ENCODE results near the gene TRIM31.

Gene TRIM31

GRCh38 chr6:30074331-30075093, 38.4 kb downstream of the TRIM31 start:
- Histone ChIP-seq H2BK15ac (ENCODE audit: low read length) (no peak overlapping the region), H3K23ac (ENCODE audit: low read depth, low read length, poor library complexity) (no peak overlapping the region), H3K27ac (replicated peaks; ENCODE audit: low read length) (no peak overlapping the region), H3K36me3 (replicated peaks in 1 of 2; ENCODE audit: control insufficient read depth in 2 of 2, insufficient read depth in 2 of 2, low read length in 2 of 2) (peaks cover 2 to 8% of the 10 kb centered on the region in 2 donors), H4K8ac (ENCODE audit: low read depth, low read length) (no peak overlapping the region), H3K4me1 (ENCODE audit: control insufficient read depth in 2 of 2, insufficient read depth in 1 of 2, low read depth in 1 of 2, low read length in 2 of 2) (peaks cover 9 to 15% of the 10 kb centered on the region in 2 donors), H3K9me3 (replicated peaks in 1 of 2; ENCODE audit: control insufficient read depth in 2 of 2, insufficient read depth in 1 of 2, low read depth in 1 of 2, low read length in 2 of 2) (peaks cover 0 to 3% of the 10 kb centered on the region in 2 donors), H3K18ac (ENCODE audit: low read length) (peak overlapping the region; percentile 61), H3K4ac (ENCODE audit: low read length) (no peak overlapping the region), H3K27me3 (ENCODE audit: control insufficient read depth in 3 of 3, insufficient read depth in 3 of 3, low read depth in 1 of 3, low read length in 3 of 3) (peaks cover 17 to 80% (median 72%) of the 10 kb centered on the region in 3 experiments), H3K9ac (ENCODE audit: low read depth, low read length, poor library complexity) (peak overlapping the region; percentile 86), H2BK120ac (ENCODE audit: low read depth, low read length) (no peak overlapping the region), H3K79me1 (ENCODE audit: low read depth, low read length) (no peaks in the 10 kb centered on the region), H3K4me3 (ENCODE audit: low read length in 2 of 2) (peak overlapping the region; percentile 34 to 76), H2AFZ (ENCODE audit: low read length) (peak overlapping the region; percentile 96), H4K91ac (ENCODE audit: low read depth, low read length, poor library complexity) (no peak overlapping the region), H2BK12ac (ENCODE audit: low read length) (no peak overlapping the region), H3K4me2 (ENCODE audit: insufficient read depth, low read length, poor library complexity, severe bottlenecking) (peak overlapping the region; percentile 92), H2AK5ac (ENCODE audit: low read depth, low read length) (peak overlapping the region; percentile 12), H3K14ac (ENCODE audit: low read length) (peak overlapping the region; percentile 14), H2BK5ac (ENCODE audit: low read length) (no peak overlapping the region)
- no peak for DNase-seq (ENCODE audit: low spot score)
- no CpG with 5 or more reads among the region's 37 CpGs for WGBS, 2 donors (ENCODE audit: extremely low coverage in 2 of 2, insufficient read length in 2 of 2, insufficient replicate concordance in 1 of 2)

GRCh38 chr6:30073489-30074235, 39.2 kb downstream of the TRIM31 start:
- H3K9ac ChIP-seq (ENCODE audit: low read depth, low read length, poor library complexity) = no peak overlapping the region
- H3K9me3 ChIP-seq (replicated peaks in 1 of 2; ENCODE audit: control insufficient read depth in 2 of 2, insufficient read depth in 1 of 2, low read depth in 1 of 2, low read length in 2 of 2) = peaks cover 0 to 3% of the 10 kb centered on the region in 2 donors
- H2BK5ac ChIP-seq (ENCODE audit: low read length) = no peak overlapping the region
- H3K4me1 ChIP-seq (ENCODE audit: control insufficient read depth in 2 of 2, insufficient read depth in 1 of 2, low read depth in 1 of 2, low read length in 2 of 2) = peaks cover 9 to 15% of the 10 kb centered on the region in 2 donors
- H4K91ac ChIP-seq (ENCODE audit: low read depth, low read length, poor library complexity) = no peak overlapping the region
- H4K8ac ChIP-seq (ENCODE audit: low read depth, low read length) = no peak overlapping the region
- no CpG with 5 or more reads among the region's 7 CpGs for WGBS, 2 donors (ENCODE audit: extremely low coverage in 2 of 2, insufficient read length in 2 of 2, insufficient replicate concordance in 1 of 2)
- no peak overlapping the region for H3K14ac ChIP-seq (ENCODE audit: low read length)
- H3K79me1 ChIP-seq (ENCODE audit: low read depth, low read length) = no peaks in the 10 kb centered on the region
- H3K23ac ChIP-seq (ENCODE audit: low read depth, low read length, poor library complexity) = no peak overlapping the region
- H3K4me2 ChIP-seq (ENCODE audit: insufficient read depth, low read length, poor library complexity, severe bottlenecking) = peak overlapping the region; percentile 92
- peak overlapping the region; percentile 24 for H3K18ac ChIP-seq (ENCODE audit: low read length)
- H3K36me3 ChIP-seq (replicated peaks in 1 of 2; ENCODE audit: control insufficient read depth in 2 of 2, insufficient read depth in 2 of 2, low read length in 2 of 2) = peaks cover 2 to 15% of the 10 kb centered on the region in 2 donors
- peak overlapping the region; percentile 96 for H2AFZ ChIP-seq (ENCODE audit: low read length)
- no peak for DNase-seq (ENCODE audit: low spot score)
- H2BK12ac ChIP-seq (ENCODE audit: low read length) = no peak overlapping the region
- H3K27me3 ChIP-seq (ENCODE audit: control insufficient read depth in 3 of 3, insufficient read depth in 3 of 3, low read depth in 1 of 3, low read length in 3 of 3) = peaks cover 17 to 80% (median 66%) of the 10 kb centered on the region in 3 experiments
- H2AK5ac ChIP-seq (ENCODE audit: low read depth, low read length) = no peak overlapping the region
- H3K4me3 ChIP-seq (ENCODE audit: low read length in 2 of 2) = no peak overlapping the region
- H3K27ac ChIP-seq (replicated peaks; ENCODE audit: low read length) = no peak overlapping the region
- H2BK120ac ChIP-seq (ENCODE audit: low read depth, low read length) = no peak overlapping the region
- H3K4ac ChIP-seq (ENCODE audit: low read length) = no peak overlapping the region
- no peak overlapping the region for H2BK15ac ChIP-seq (ENCODE audit: low read length)

GRCh38 chr6:30071858-30072257, 41.0 kb downstream of the TRIM31 start:
- H3K27ac ChIP-seq (replicated peaks; ENCODE audit: low read length) = no peak overlapping the region
- H2BK5ac ChIP-seq (ENCODE audit: low read length) = no peak overlapping the region
- no peak for DNase-seq (ENCODE audit: low spot score)
- H4K91ac ChIP-seq (ENCODE audit: low read depth, low read length, poor library complexity) = no peak overlapping the region
- H3K79me1 ChIP-seq (ENCODE audit: low read depth, low read length) = no peaks in the 10 kb centered on the region
- H2BK12ac ChIP-seq (ENCODE audit: low read length) = no peak overlapping the region
- no peak overlapping the region for H2AFZ ChIP-seq (ENCODE audit: low read length)
- no CpG with 5 or more reads among the region's 3 CpGs for WGBS, 2 donors (ENCODE audit: extremely low coverage in 2 of 2, insufficient read length in 2 of 2, insufficient replicate concordance in 1 of 2)
- no peak overlapping the region for H3K23ac ChIP-seq (ENCODE audit: low read depth, low read length, poor library complexity)
- no peak overlapping the region for H3K4me2 ChIP-seq (ENCODE audit: insufficient read depth, low read length, poor library complexity, severe bottlenecking)
- no peak overlapping the region for H2BK120ac ChIP-seq (ENCODE audit: low read depth, low read length)
- no peak overlapping the region for H4K8ac ChIP-seq (ENCODE audit: low read depth, low read length)
- no peak overlapping the region for H3K4ac ChIP-seq (ENCODE audit: low read length)
- no peak overlapping the region for H3K14ac ChIP-seq (ENCODE audit: low read length)
- H3K27me3 ChIP-seq (ENCODE audit: control insufficient read depth in 3 of 3, insufficient read depth in 3 of 3, low read depth in 1 of 3, low read length in 3 of 3) = peaks cover 17 to 64% (median 48%) of the 10 kb centered on the region in 3 experiments
- no peak overlapping the region for H2BK15ac ChIP-seq (ENCODE audit: low read length)
- H3K18ac ChIP-seq (ENCODE audit: low read length) = no peak overlapping the region
- no peak overlapping the region for H3K4me3 ChIP-seq (ENCODE audit: low read length in 2 of 2)
- peaks cover 2 to 19% of the 10 kb centered on the region in 2 donors for H3K36me3 ChIP-seq (replicated peaks in 1 of 2; ENCODE audit: control insufficient read depth in 2 of 2, insufficient read depth in 2 of 2, low read length in 2 of 2)
- H2AK5ac ChIP-seq (ENCODE audit: low read depth, low read length) = no peak overlapping the region
- H3K9me3 ChIP-seq (replicated peaks in 1 of 2; ENCODE audit: control insufficient read depth in 2 of 2, insufficient read depth in 1 of 2, low read depth in 1 of 2, low read length in 2 of 2) = no peaks in the 10 kb centered on the region
- H3K4me1 ChIP-seq (ENCODE audit: control insufficient read depth in 2 of 2, insufficient read depth in 1 of 2, low read depth in 1 of 2, low read length in 2 of 2) = peaks cover 11 to 19% of the 10 kb centered on the region in 2 donors
- no peak overlapping the region for H3K9ac ChIP-seq (ENCODE audit: low read depth, low read length, poor library complexity)
